Panc1 (cell line): Measurements from ENCODE around the gene CORO2B. TPM values are rescaled to one million over a fixed set of nuclear protein-coding genes. Genes with fewer than 3 reads are reported as not detected.

ENCODE experiments used
- ATAC-seq: fragments of 200-7000 bp; cut with Tn5 transposase; 2 replicates; pipeline ENCODE4 v1.9.1; 2020; ENCODE audit warnings: mild to moderate bottlenecking, moderate library complexity
- BruUV-seq: library from RNA; stranded (reverse); fragments of 400-500 nt; replicated peaks from 2 replicates; lab custom pipeline; 2021; lab: Mats Ljungman, UMichigan
- CTCF ChIA-PET: fragments of 300-600 bp; sonication (Branson Sonifier 250); formaldehyde crosslinking; loops from one replicate; lab custom pipeline; 2022; ENCODE audit warnings: antibody characterized with exemption; lab: Charles Lee
- POLR2A ChIA-PET: fragments of 300-600 bp; sonication (Branson Sonifier 250); formaldehyde crosslinking; loops from one replicate; lab custom pipeline; 2022; ENCODE audit warnings: antibody characterized with exemption; lab: Charles Lee
- DNase-seq: peaks from one replicate; pipeline ENCODE4 v3.0.0-alpha.2; 2010; ENCODE audit warnings: low read depth, low spot score
- H3K27ac ChIP-seq: 2 replicates; pipeline ENCODE4 v1.5.1; 2011; ENCODE audit warnings: mild to moderate bottlenecking, low read length, inconsistent platforms
- H3K27me3 ChIP-seq: fragments of 200-500 bp; sonication (Bioruptor generic); 2 replicates; pipeline ENCODE4 v1.6.0; 2014; ENCODE audit warnings: low read length, inconsistent platforms; ENCODE audit not compliant: control insufficient read depth, insufficient read depth
- H3K36me3 ChIP-seq: fragments of 200-500 bp; sonication (Bioruptor generic); 2 replicates; pipeline ENCODE4 v1.5.1; 2014; ENCODE audit warnings: inconsistent platforms, mild to moderate bottlenecking, low read length, moderate library complexity; ENCODE audit not compliant: control insufficient read depth, insufficient read depth
- H3K4me1 ChIP-seq: 2 replicates; pipeline ENCODE4 v1.5.1; 2011; ENCODE audit warnings: inconsistent platforms, mild to moderate bottlenecking, low read length, moderate library complexity; ENCODE audit not compliant: control insufficient read depth, insufficient read depth
- H3K4me3 ChIP-seq, 2 experiments: 2 replicates each; pipeline ENCODE4 v1.5.1; 2011 to 2012; ENCODE audit warnings: low read depth in 2 of 2, low read length in 2 of 2, mild to moderate bottlenecking in 2 of 2, inconsistent platforms in 1 of 2, moderate library complexity in 1 of 2
- H3K9me3 ChIP-seq: fragments of 200-500 bp; sonication (Bioruptor generic); 2 replicates; pipeline ENCODE4 v1.5.1; 2014; ENCODE audit warnings: low read depth, mild to moderate bottlenecking, inconsistent platforms, low read length, moderate library complexity; ENCODE audit not compliant: control insufficient read depth, insufficient read depth
- CTCF ChIP-seq: fragments of 450-650 bp; IDR thresholded peaks from 2 replicates; pipeline ENCODE4 v1.5.1; 2017; ENCODE audit warnings: mild to moderate bottlenecking
- POLR2AphosphoS5 ChIP-seq: IDR thresholded peaks from 2 replicates; pipeline ENCODE4 v1.6.1; 2012; ENCODE audit warnings: mild to moderate bottlenecking, low read depth, low read length, moderate library complexity
- REST ChIP-seq, 2 experiments: IDR thresholded peaks; 2 replicates each; pipeline ENCODE4 v1.6.1; 2011 to 2012; ENCODE audit warnings: low read depth in 2 of 2, control low read depth in 1 of 2, low read length in 1 of 2, mild to moderate bottlenecking in 1 of 2, moderate library complexity in 1 of 2; ENCODE audit not compliant: insufficient read depth in 1 of 2
- SIN3A ChIP-seq: IDR thresholded peaks from 2 replicates; pipeline ENCODE4 v1.6.1; 2012; ENCODE audit warnings: low read depth, mild to moderate bottlenecking, low read length, moderate library complexity, borderline replicate concordance; ENCODE audit not compliant: insufficient read depth
- TCF7L2 ChIP-seq: IDR thresholded peaks from 2 replicates; pipeline ENCODE4 v1.6.1; 2011; ENCODE audit warnings: mild to moderate bottlenecking, low read depth, low read length, inconsistent platforms
- in situ Hi-C: cut with HindIII; loops from 2 replicates; pipeline ENCODE4 v1.10.0; 2016; ENCODE audit warnings: low sequenced_read_pairs, low pct_unique_long_range_greater_than_20kb
- intact Hi-C: fragments of 100-400 bp; cut with micrococcal nuclease; formaldehyde crosslinking; loops from one replicate; pipeline ENCODE4 v1.10.0; 2022; ENCODE audit not compliant: unreplicated experiment
- total RNA-seq: library from RNA; stranded (reverse); gene quantifications from one replicate; pipeline ENCODE4 v1.2.1, GENCODE V29; 2021; ENCODE audit not compliant: unreplicated experiment

The CORO2B gene
- total RNA-seq, 1 experiment from 2014 or later = 0.36 TPM

DNA sequence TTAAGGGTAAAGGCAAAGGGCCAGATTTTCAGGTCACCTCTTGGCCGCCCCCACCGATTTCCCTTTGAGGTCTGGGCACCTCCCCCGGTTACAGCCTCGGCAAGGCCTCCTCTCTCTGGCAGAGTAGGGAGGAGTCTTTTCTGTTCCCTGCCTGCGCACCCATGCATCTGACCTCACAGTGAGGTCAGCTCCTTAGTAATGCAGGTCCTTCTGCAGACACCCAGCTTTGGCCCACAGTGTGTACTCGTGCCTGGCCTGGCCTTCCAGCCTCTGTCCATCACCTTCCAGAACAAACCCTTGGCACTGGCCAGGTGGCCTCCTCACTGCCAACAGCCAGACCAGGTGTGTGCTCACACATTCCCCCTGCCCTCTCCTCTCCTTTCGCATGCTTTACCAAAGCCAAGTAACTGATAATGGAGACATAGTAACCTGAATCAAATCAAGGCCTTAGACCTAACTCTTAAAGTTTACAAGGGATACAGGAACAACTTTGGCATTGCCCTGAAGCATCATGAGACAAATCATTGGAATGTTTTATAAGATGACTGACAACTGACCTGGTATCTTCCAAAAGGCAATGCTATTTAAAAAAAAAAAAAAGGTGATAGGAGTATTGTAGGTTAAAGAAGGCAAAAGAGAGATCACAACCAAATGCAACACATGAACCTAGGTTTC, 61.3 kb downstream of the CORO2B start:
- intact Hi-C loops = no loop called here
- Histone ChIP-seq H3K36me3 (no peaks in the 10 kb centered on the region), H3K4me1 (no peaks in the 10 kb centered on the region), H3K4me3 (no peak overlapping the region), H3K9me3 (no peaks in the 10 kb centered on the region), H3K27ac (no peak overlapping the region), H3K27me3 (no peaks in the 10 kb centered on the region)
- no peak for ATAC-seq
- POLR2A ChIA-PET = interaction anchor here (0.7 kb wide), 1 partner anchor 620 kb away, joined by 4 read pairs; no protein-coding TSS in a partner anchor
- CTCF ChIA-PET = interaction anchor here (0.7 kb wide), 1 partner anchor 20 kb away, joined by 3 read pairs; no protein-coding TSS in a partner anchor
- BruUV-seq = no TSS peak
- no peak for TF ChIP-seq POLR2AphosphoS5
- no peak for TF ChIP-seq CTCF
- TF ChIP-seq REST (IDR thresholded peaks at IDR 0.05; ENCODE audit: insufficient read depth in 1 of 2, low read depth in 2 of 2, low read length in 1 of 2) = no peak
- no peak for TF ChIP-seq SIN3A
- TF ChIP-seq TCF7L2 = no peak
- no peak for DNase-seq
- in situ Hi-C loops = no loop called here

GRCh38 chr15:68640791-68641331, 62.1 kb downstream of the CORO2B start:
- BruUV-seq = no TSS peak
- Histone ChIP-seq H3K27me3 (no peaks in the 10 kb centered on the region), H3K9me3 (no peaks in the 10 kb centered on the region), H3K4me1 (no peaks in the 10 kb centered on the region), H3K36me3 (no peaks in the 10 kb centered on the region), H3K27ac (no peak overlapping the region), H3K4me3 (no peak overlapping the region)
- in situ Hi-C loops (no loop called here), intact Hi-C loops (no loop called here)
- ChIA-PET POLR2A (interaction anchor here (0.7 kb wide), 1 partner anchor 621 kb away, joined by 4 read pairs; no protein-coding TSS in a partner anchor), CTCF (interaction anchor here (0.7 kb wide), 2 partner anchors 19 to 49 kb away, joined by 3 read pairs; no protein-coding TSS in a partner anchor)
- ATAC-seq (no peak), DNase-seq (no peak)
- TF ChIP-seq TCF7L2 = no peak
- no peak for TF ChIP-seq SIN3A
- TF ChIP-seq REST (IDR thresholded peaks at IDR 0.05; ENCODE audit: insufficient read depth in 1 of 2, low read depth in 2 of 2, low read length in 1 of 2) = no peak
- no peak for TF ChIP-seq POLR2AphosphoS5
- TF ChIP-seq CTCF = no peak
